ENCODE measurements around the gene ANKH.

DNA sequence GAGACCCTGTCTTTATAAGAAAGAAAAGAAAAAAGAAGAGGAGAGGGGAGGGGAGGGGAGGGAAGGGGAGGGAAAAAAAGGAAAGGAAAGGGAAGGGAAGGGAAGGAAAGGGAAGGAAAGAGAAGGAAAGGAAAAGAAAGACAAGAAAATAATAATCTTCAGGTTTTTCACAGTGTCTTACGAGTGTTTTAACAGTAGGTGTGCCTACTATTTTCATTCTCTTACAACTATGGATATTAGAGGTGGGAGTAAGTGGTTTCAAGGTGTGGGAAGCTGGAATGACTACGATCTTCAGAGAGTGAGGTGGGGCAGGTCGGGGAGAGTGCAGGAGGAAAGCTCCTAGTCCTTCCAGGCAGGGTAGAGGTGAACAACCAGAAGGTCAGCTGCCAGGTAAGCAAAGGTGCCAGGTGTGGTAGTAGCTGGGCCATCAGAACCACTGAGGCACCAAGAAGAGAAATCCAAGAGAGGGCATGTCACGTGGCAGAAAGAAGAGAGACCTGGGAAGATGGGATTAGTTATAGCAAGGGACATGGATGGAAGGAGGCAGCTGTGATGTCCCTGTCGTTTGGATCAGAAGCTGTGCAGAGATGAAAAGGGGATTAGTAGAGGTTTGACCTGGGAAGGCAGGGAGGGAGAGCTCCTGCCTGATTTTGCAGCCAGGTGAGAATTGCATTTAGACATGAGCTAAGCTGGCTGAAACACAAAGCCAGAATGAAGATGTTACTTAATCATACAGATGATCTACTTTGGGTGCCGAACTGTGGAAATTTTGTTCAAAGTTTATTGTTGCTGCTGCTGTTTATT, 111.6 kb downstream of the ANKH start:
- no peak for TF ChIP-seq POLR2A (IDR thresholded peaks at IDR 0.05)
- TF ChIP-seq, protein P1, sequence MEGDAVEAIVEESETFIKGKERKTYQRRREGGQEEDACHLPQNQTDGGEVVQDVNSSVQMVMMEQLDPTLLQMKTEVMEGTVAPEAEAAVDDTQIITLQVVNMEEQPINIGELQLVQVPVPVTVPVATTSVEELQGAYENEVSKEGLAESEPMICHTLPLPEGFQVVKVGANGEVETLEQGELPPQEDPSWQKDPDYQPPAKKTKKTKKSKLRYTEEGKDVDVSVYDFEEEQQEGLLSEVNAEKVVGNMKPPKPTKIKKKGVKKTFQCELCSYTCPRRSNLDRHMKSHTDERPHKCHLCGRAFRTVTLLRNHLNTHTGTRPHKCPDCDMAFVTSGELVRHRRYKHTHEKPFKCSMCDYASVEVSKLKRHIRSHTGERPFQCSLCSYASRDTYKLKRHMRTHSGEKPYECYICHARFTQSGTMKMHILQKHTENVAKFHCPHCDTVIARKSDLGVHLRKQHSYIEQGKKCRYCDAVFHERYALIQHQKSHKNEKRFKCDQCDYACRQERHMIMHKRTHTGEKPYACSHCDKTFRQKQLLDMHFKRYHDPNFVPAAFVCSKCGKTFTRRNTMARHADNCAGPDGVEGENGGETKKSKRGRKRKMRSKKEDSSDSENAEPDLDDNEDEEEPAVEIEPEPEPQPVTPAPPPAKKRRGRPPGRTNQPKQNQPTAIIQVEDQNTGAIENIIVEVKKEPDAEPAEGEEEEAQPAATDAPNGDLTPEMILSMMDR (IDR thresholded peaks at IDR 0.05): no peak
